Right ventricle myocardium superior (tissue), 1 donor: ENCODE data around the gene CEP152. TPM values are rescaled to one million over a fixed set of nuclear protein-coding genes. Genes with fewer than 3 reads are reported as not detected.
"Not testable (repeated sequence)": the region's sequence is repeated elsewhere in the genome, so short reads cannot be mapped to it uniquely, and the experiment has no call there.

Source experiments
- ATAC-seq: fragments of 200-7000 bp; cut with Tn5 transposase; one replicate; pipeline ENCODE4 v1.9.1; 2020; ENCODE audit warnings: mild to moderate bottlenecking; ENCODE audit not compliant: poor library complexity
- DNase-seq: peaks from one replicate; pipeline ENCODE4 v3.0.0-alpha.2; 2020
- intact Hi-C: fragments of 100-400 bp; cut with DNase I; formaldehyde crosslinking; loops from one replicate; pipeline ENCODE4 v1.11.2; 2022
- long read RNA-seq: library from polyadenylated mRNA; unstranded; transcript quantifications from one replicate; pipeline ENCODE4 v2.0.0, GENCODE V29; 2021
- total RNA-seq: library from RNA; stranded (reverse); fragmentation: NEBNext Ultra II Directional; extraction: Animal tissue kit (Norgen Biotek cat#: 25700); gene quantifications from one replicate; pipeline ENCODE4 v1.2.1, GENCODE V29; 2021
- donor health status: DM: no; HTN: yes; CAD: no; lungs with severe emphysema.

CEP152 gene, protein sequence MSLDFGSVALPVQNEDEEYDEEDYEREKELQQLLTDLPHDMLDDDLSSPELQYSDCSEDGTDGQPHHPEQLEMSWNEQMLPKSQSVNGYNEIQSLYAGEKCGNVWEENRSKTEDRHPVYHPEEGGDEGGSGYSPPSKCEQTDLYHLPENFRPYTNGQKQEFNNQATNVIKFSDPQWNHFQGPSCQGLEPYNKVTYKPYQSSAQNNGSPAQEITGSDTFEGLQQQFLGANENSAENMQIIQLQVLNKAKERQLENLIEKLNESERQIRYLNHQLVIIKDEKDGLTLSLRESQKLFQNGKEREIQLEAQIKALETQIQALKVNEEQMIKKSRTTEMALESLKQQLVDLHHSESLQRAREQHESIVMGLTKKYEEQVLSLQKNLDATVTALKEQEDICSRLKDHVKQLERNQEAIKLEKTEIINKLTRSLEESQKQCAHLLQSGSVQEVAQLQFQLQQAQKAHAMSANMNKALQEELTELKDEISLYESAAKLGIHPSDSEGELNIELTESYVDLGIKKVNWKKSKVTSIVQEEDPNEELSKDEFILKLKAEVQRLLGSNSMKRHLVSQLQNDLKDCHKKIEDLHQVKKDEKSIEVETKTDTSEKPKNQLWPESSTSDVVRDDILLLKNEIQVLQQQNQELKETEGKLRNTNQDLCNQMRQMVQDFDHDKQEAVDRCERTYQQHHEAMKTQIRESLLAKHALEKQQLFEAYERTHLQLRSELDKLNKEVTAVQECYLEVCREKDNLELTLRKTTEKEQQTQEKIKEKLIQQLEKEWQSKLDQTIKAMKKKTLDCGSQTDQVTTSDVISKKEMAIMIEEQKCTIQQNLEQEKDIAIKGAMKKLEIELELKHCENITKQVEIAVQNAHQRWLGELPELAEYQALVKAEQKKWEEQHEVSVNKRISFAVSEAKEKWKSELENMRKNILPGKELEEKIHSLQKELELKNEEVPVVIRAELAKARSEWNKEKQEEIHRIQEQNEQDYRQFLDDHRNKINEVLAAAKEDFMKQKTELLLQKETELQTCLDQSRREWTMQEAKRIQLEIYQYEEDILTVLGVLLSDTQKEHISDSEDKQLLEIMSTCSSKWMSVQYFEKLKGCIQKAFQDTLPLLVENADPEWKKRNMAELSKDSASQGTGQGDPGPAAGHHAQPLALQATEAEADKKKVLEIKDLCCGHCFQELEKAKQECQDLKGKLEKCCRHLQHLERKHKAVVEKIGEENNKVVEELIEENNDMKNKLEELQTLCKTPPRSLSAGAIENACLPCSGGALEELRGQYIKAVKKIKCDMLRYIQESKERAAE (N-terminal part only)
- 1.3 TPM for total RNA-seq
- long read RNA-seq = 0 reads

DNA sequence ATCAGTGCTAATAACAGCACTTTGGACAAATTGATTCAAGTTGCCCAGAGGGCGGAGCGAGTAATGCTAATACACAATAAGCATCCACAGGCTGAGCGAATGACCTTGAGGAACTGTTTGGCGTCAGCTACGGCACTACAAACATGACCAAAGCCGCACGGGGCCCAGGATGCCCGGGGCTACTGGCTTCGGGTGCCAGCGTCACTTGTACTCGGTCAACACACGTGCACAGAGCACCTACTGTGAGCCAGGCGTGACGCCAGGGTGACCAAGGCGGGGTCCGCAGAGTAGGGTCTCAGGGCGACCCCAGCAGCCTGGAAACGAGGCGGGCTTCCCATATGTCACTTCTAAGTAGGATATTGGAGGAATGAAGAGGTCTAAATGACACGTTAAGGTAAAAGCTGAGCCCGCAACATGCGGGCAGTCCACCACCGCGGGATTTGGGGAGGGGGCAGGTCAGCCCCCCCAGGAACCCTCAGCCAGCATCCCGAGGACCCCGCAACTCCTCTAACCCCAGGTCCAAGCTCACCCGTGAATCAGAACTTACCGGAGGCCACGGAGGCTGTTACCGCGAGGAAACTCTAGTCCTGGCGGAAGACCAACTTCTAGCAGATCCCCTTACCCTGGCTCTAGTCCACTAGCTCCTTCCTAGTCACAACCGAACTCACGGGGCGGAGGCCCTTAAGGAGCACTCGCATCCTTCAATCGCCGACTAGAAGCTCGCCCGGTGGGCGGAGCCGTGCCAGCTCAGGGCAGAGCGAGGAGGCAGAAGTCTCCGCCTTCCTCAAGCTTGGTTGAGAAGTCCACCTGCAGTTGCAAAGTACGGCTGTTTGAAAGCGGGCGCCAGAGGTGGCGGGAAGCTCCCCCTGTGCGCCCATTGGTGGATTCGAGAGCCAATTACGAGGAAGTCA lies at the start of gene CEP152:
TSS of gene CEP152 (minus strand) at position 656 of the 911 bp plus-strand sequence. CDS start 5,420 bp downstream, outside the sequence.
- intact Hi-C loops = no loop called here
- peak; percentile 97 for DNase-seq
- ATAC-seq = peak; percentile 99

DNA sequence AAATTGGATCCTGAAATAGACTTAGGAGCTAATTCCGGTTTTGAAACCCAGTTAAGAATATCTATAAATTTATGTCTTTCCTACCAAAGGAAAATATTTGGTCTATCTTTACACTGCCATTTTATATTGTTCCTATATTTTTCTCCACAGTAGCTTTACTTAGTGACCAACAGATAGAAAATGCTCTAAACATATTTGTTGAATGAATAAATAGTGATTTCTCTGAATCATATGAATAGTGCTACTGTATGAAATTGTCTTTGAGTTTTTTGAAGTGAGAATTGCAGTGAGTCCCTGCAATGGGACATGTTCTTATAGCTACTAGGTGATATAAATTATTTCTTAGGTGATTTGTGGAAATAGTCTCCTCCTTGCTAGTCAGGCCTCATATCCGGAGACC lies 48.6 kb upstream of the CEP152 start:
- intact Hi-C loops = loop anchor here (10.0 kb wide), 1 partner anchor 565 kb away; the partner anchor contains the start of gene FGF7
- no peak for ATAC-seq
- no peak for DNase-seq

DNA sequence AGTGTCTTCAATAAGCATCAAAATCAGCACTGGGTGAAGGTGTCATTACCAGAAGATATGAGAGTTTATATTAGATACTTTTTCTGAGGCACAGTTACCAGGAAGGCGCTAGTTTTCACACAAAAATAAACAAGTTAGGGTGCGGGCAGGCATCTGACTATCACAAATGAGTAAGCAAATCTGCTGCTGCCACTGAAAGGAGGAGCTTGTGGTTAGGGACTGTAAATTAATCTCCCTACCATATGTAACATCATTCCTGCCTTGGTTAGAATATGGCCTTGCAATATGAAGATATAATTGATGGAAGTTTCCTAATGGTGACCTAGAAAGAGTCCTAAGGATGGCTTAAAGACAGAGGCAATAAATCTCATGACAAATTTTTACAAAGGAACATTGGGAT lies 47.5 kb upstream of the CEP152 start:
- DNase-seq = no peak
- intact Hi-C loops = loop anchor here (10.0 kb wide), 1 partner anchor 566 kb away; the partner anchor contains the start of gene FGF7
- ATAC-seq = no peak

DNA sequence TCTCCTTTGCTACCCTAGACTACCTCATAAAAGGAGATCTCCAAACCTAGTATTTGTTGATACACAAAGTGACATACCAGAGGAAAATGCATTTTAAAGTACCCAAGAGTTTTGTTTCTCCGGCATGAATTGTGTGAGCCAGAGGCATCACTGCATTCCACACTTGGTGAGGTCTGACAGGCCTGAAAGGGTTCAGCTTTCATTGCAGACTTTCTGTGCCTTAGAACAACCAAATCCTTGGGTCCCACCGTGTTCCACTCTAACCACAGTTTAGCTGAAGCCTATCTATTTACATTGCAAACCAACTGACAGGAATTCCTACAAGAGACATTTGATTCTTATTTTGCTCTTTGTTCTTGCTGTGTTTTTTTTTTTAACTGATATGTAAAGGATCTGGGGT lies 46.1 kb upstream of the CEP152 start:
- ATAC-seq = no peak
- intact Hi-C loops = loop anchor here (10.0 kb wide), 1 partner anchor 568 kb away; the partner anchor contains the start of gene FGF7
- no peak for DNase-seq

DNA sequence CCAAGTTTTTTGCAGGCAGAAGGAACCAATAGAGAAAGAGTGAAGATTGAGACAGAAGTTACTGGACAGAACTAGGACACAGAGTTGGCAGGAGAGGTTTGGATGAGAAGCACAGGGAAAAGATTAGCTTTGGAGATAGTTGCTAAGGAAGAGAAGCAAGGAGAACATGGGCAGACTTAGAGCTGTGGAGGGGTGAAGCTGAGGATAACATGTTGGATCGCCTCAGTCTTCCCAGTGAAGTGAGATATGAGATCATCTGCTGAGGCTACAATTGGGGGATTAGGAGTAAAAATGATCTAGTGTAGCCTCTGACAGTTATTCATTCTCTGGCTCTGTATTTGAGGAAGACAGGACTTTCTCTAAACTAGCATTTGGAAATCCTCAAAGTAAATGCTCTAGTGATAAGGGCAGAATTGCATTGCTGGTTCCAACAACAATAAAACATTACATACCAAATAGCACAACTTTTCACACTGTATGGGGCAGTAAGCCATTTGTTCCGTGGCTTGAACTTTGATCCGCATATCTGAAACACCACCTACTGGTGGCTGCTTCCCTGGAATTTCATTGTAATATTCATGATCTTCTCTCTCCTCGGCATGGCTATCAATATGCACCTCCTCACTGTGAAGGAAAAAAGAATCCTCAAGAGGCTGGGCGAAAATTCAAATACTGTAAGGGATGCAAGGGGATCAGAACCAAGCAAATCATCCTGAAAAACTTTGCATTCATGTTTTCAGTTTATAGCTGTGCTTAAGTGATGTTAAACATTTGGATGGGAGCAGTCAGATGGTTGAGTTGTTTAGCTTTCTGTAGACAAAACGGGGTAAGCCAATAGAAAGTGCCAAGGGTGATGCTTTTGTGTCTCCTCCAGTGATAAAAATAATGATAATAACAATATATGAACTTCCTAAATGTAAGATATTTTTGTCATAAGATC lies 44.9 kb upstream of the CEP152 start:
- no peak for DNase-seq
- peak; percentile 84 for ATAC-seq
- intact Hi-C loops = loop anchor here (10.0 kb wide), 1 partner anchor 569 kb away; the partner anchor contains the start of gene FGF7

DNA sequence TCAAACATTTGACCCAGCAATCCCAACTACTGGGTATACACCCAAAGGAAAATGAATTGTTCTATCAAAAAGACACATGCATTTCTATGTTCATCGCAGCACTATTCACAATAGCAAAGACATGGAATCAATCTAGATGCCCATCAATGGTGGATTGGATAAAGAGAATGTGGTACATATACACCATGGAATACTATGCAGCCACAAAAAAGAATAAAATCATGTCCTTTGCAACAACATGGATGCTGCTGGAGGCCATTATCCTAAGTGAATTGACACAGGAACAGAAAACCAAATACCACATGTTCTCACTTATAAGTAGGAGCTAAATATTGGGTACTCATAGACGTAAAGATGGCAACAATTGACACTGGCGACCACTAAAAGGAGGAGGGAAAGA lies 43.6 kb upstream of the CEP152 start:
- intact Hi-C loops = loop anchor here (10.0 kb wide), 1 partner anchor 570 kb away; the partner anchor contains the start of gene FGF7
- not testable (repeated sequence) for ATAC-seq, DNase-seq

DNA sequence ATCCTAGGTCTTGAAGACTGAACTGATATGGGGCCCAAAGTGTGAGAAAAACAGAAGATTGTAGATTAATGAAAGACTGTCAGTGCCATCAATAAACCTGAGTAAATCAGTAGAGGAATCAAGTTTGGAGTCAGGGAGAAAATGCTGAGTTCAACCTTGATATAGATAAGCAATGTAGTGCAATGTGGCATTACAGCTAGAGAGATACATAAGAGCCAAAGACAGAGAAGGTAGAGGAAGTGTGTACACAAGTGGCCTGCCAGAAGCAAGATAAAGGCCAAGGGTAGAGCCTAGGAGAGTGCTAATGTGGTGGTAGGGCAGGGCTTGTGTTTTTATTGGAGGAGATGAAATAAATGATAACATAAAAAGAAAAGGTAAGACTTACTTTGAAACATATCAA lies 41.1 kb upstream of the CEP152 start:
- DNase-seq (no peak), ATAC-seq (no peak)
- intact Hi-C loops = loop anchor here (10.0 kb wide), 1 partner anchor 573 kb away; the partner anchor contains the start of gene FGF7

DNA sequence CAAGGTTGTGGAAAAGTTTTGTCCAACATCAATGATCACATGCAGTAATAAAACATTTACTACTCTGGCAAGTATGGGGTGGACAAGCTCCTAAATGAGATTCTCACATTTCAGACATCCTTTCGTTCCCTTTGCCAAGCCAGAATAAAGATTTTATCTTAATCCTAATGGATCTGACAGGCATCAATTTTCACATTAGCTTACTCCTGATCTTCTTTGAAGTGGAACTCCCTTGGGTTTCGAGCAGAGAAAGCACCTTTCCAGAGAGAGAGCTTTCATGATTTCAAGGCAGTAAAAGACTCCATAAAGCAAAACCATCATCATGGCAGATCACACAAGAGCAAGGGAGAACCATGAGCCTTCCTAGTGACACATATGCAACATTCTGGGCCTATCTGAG lies 39.8 kb upstream of the CEP152 start:
- intact Hi-C loops = loop anchor here (10.0 kb wide), 1 partner anchor 574 kb away; the partner anchor contains the start of gene FGF7
- ATAC-seq (no peak), DNase-seq (no peak)

DNA sequence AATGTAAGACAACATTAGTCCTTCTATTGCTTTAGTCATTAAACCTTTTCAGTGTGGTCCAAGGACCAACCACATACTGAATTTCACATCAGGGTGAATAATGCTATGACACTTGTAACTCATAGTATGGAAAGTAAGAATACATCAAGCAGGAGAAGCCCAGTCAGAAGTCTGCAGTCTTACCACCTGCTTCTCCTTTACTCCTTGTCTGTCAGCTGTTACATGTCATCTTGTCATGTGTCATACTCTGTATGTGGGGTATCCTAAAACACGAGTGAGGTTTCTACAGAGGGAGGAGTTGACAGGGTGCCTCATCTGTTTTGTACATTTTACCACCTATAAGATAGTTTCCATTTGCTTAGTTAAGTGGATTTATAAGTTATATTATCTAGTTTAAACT lies 34.3 kb upstream of the CEP152 start:
- DNase-seq (no peak), ATAC-seq (no peak)
- intact Hi-C loops = no loop called here

DNA sequence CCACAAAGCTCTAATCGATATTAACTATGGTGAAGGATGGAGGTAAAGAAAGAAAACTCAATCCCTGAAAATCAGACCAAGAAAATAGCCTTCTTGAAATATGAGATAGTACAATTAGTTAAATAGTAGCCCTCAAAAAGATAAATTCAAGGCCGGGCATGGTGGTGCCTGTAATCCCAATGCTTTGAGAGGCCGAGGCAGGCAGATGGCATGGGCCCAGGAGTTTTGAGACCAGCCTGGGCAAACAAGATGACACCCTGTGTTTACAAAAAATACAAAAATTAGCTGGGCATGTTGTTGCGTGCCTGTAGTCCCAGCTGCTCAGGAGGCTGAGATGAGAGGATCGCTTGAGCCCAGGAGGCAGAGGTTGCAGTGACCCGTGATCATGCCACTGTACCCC lies 31.6 kb upstream of the CEP152 start:
- DNase-seq (no peak), ATAC-seq (no peak)
- intact Hi-C loops = no loop called here

DNA sequence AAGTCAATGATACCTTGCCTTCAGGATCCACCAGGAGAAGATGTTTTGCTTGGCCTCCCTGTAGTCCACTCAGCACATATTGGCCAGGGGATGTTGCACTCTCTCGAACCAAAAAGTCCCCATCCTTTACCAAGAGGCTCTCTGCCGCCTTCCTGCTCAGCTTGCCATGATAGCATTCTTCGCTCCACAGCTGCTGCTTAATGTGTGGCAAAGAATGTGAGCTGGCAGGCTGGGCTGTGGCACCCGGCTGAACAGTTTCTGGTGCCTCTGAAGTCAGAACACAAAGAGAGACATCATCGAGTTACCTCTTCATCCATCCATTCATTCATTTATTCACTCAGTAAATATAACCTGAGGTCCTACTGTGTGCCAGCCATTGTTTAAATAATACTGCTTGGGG lies 23.9 kb upstream of the CEP152 start:
- intact Hi-C loops = no loop called here
- ATAC-seq (no peak), DNase-seq (no peak)

DNA sequence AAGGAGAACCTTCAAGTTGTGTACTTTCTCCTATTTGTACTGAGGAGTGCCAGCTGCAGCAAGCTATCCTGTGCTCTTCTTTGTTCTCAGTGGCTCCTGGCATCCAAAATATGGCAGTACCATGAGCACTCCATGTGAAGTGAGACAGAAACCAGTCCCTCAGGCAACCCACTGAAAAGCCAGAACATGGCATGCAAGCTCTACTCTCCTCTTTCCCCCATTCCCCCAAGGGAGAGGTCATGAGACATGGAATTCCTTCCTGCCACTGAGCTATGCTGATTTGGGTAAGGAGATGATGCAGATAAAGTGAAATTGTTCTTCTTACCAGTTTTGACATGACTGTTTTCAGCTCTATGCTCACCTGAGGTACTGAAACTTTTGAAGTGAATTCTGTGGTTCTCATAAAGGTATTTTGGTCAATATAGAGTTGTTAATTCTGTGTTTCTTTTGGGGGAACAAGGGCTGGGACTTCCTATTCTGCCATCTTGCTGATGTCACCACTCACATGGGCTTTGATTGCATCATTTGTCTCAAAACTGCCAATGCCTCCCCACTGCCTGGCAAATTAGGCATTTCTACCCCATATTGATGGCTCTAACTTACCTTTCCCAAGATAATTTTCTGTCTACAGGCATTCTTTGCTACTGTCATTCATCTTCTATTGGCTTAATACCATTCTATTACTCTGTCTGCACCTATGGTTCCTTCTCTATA lies 22.8 kb upstream of the CEP152 start:
- no peak for DNase-seq
- ATAC-seq = no peak
- intact Hi-C loops = no loop called here

DNA sequence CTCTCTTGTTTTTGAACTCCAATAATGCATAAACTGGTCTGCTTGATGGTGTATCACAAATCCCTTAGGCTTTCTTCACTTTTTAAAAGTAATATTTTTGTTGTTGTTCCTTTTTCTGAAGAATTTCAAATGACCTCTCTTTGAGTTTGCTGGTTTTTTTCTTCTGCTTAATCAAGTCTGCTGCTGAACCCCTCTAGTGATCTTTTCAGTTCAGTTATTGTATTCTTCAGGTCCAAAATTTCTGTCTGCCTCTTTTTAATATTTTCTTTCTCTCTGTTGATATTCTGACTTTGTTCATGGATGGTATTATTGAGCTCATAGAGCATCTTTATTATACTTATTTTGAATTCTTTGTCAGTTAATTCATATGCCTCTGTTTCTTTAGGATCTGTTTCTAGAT lies 21.8 kb upstream of the CEP152 start:
- intact Hi-C loops = no loop called here

DNA sequence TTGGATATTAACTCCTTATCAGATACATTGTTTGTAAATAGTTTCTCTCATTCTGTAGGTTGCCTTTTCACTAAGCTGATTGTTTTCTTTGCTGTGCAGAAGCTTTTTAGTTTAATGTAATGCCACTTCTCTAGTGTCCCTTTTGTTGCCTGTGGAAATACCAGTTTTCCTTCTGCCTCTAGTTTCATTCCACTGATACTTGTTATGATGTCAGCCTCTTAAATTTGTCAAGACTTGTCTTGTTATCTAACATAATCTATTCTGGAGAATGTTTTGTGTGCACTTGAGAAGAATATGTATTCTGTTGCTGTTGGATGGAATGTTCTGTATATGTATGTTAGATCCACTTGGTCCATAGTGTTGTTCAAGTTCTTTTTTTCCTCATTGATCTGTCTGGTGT lies 18.0 kb upstream of the CEP152 start:
- intact Hi-C loops = no loop called here
- DNase-seq (no peak), ATAC-seq (no peak)

More for the DNA sequence above, 21.8 kb upstream of the CEP152 start:
- ATAC-seq = no peak
- DNase-seq = no peak

DNA sequence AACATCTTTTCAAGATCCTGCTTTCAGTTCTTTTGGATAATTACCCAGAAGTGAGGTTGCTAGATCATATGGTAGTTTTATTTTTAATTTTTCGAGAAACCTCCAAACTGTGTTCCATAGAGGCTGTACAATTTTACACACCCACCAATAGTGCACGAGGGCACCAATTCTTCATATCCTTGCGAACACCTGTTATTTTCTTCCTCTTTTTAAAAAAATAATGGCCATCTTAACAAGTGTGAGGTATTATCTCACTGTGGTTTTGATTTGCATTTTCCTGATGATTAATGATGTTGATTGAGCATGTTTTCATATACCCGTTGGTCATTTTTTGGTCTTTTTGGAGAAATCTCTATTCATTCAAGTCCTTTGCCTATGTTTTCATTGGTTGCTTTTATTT lies 17.6 kb upstream of the CEP152 start:
- ATAC-seq (no peak), DNase-seq (no peak)
- intact Hi-C loops = no loop called here

DNA sequence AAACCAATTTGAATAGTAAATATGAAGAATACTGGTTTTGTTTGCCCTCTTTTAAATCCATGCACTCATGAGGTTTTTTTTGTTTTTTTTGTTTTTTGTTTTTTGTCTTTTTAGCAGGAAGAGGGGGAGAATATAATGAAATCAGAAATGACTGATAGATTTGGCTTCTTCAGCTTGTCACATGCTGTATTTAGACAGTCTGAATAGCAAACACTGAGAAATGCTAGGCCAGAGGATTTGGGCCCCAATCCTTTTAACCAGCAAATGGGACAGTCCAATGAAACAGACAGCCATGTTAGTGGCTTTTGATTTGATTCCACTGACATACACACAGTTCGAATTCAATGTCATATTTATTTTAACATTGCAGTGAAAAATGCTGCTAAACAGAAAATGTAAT lies 14.2 kb upstream of the CEP152 start:
- DNase-seq = no peak
- intact Hi-C loops = no loop called here
- ATAC-seq = no peak
